Brain microvascular endothelial cell (primary cell): ENCODE data around the gene BTC.

Experiments used
- DNase-seq: peaks from one replicate; pipeline ENCODE4 v3.0.0-alpha.2; 2020
- H3K27ac ChIP-seq: fragments of 250-450 bp; sonication (Bioruptor Pico); 2 replicates; pipeline ENCODE4 v1.5.1; 2020; ENCODE audit warnings: mild to moderate bottlenecking, moderate library complexity
- H3K27me3 ChIP-seq: fragments of 250-450 bp; sonication (Bioruptor Pico); replicated peaks from 2 replicates; pipeline ENCODE4 v1.5.1; 2020; ENCODE audit warnings: mild to moderate bottlenecking
- H3K36me3 ChIP-seq: fragments of 250-450 bp; sonication (Bioruptor Pico); replicated peaks from 2 replicates; pipeline ENCODE4 v1.5.1; 2020; ENCODE audit warnings: mild to moderate bottlenecking
- H3K4me3 ChIP-seq: 2 replicates; pipeline ENCODE4 v1.5.1; 2011; ENCODE audit warnings: low read depth, mild to moderate bottlenecking, control low read depth, low read length, moderate library complexity
- CTCF ChIP-seq: IDR thresholded peaks from 2 replicates; pipeline ENCODE4 v1.5.1; 2011; ENCODE audit warnings: low read depth, mild to moderate bottlenecking, moderate library complexity, low read length, control low read depth, inconsistent platforms; ENCODE audit errors: missing control alignments
- in situ Hi-C: cut with HindIII; loops from 2 replicates; pipeline ENCODE4 v1.10.0; 2017; ENCODE audit warnings: low sequenced_read_pairs, low pct_ligation_motif_present

BTC gene

DNA sequence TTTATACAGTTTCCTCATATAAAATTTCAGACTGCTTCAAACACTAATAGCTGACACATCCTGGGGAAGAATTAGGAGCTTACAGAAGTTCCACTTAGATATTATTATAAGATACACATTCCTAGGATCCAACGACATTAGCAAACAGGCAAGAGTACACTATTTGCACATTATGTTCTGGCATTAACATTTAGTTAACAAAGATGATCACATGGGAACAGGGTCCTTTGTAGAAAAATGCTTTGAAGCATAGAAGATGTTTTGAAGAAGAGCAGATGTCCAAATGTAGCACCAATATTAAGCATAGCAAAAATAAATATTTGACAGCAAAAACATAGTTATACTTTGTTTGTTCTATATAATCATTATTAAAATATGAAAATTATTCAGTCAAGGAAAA, 52.1 kb downstream of the BTC start:
- Histone ChIP-seq H3K36me3 (no peaks in the 10 kb centered on the region), H3K27ac (no peak overlapping the region), H3K27me3 (no peaks in the 10 kb centered on the region), H3K4me3 (no peak overlapping the region)
- no peak for DNase-seq
- no peak for TF ChIP-seq CTCF
- in situ Hi-C loops, result no loop called here

DNA sequence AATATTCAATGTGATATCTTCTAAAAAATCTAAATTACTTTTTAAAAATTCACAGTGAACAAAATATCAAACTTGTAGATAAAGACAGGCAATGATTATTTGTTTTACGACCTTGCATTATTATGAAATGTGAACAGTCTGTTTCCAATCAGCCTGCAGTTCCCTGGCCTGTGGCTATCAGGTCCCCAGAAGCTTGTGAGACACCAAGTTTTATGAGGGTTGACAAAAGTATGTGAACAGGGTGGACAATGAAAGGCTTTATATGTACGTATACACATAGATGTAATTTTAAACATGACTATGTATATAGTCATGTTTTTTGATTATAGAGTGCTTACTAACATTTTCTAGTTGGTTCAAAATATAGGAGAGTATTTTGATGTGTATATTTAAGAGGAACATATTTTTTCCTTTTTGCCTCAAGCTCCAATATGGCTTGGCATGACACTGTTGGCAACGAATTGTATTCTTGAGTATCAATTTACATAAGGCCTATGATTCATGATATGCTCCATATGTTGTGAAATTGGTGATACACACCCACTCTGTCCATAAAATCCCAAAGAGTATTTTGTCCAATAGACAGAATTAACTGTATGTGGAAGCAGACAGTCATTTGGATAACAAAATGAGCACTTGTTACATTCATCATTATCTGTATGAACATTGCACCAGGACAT, 55.7 kb downstream of the BTC start:
- in situ Hi-C loops, result no loop called here
- TF ChIP-seq CTCF, result no peak
- no peak overlapping the region for H3K4me3 ChIP-seq
- H3K27ac ChIP-seq, result no peak overlapping the region
- no peak for DNase-seq
- H3K27me3 ChIP-seq, result no peaks in the 10 kb centered on the region
- H3K36me3 ChIP-seq, result no peaks in the 10 kb centered on the region

DNA sequence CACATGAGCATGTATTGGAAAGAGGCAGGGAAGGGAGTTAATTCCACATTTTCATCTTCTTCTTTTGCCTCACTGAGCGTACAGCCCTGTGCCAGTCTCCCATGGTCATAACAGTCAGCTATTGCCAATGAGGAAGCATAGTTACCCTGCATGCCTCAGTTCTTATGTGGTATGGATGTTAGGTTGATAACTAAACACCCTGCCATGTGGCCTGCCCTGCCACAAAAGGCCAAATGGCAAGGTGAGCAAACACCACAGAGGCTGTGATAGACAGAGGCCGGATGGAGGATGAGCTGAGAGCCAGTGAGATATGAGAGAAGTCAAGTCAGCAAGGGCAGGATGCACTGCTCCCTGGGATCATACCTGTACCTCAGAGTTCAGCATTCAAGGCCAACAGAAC, 59.3 kb downstream of the BTC start:
- in situ Hi-C loops, result no loop called here
- Histone ChIP-seq H3K27ac (no peak overlapping the region), H3K27me3 (no peaks in the 10 kb centered on the region), H3K36me3 (no peaks in the 10 kb centered on the region), H3K4me3 (no peak overlapping the region)
- no peak for TF ChIP-seq CTCF
- DNase-seq, result no peak

GRCh38 chr4:74733756-74734155, 60.6 kb downstream of the BTC start:
- TF ChIP-seq CTCF, result no peak
- in situ Hi-C loops, result no loop called here
- Histone ChIP-seq H3K4me3 (no peak overlapping the region), H3K27me3 (no peaks in the 10 kb centered on the region), H3K27ac (no peak overlapping the region), H3K36me3 (no peaks in the 10 kb centered on the region)
- DNase-seq, result no peak

DNA sequence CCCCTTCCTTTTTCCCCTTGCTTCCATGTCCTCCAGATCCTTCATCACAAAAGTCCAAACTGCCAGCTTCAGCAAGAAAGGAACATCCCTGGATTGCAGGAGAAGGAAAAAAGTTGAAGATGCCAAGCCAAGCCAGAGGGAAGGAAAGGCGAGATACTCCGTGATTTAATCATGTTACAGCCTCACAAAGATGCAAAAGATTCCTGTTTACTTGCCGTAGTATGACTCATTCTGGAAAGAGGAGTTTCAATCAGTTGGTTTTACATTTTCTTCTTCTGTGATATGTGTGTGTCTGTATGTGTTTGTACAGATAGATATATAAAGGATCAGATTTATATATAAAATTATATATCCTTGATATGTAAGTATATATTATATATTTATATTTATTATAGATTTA, 69.3 kb downstream of the BTC start:
- Histone ChIP-seq H3K36me3 (no peaks in the 10 kb centered on the region), H3K27ac (no peak overlapping the region), H3K27me3 (no peaks in the 10 kb centered on the region), H3K4me3 (no peak overlapping the region)
- in situ Hi-C loops, result no loop called here
- DNase-seq, result no peak
- no peak for TF ChIP-seq CTCF

GRCh38 chr4:74716436-74716765, 77.9 kb downstream of the BTC start:
- no peak for DNase-seq
- no peak for TF ChIP-seq CTCF
- in situ Hi-C loops, result no loop called here
- no peaks in the 10 kb centered on the region for H3K27me3 ChIP-seq
- H3K36me3 ChIP-seq, result no peaks in the 10 kb centered on the region
- H3K27ac ChIP-seq, result no peak overlapping the region
- H3K4me3 ChIP-seq, result no peak overlapping the region
